Measurements from ENCODE around the gene SCARB2.

DNA sequence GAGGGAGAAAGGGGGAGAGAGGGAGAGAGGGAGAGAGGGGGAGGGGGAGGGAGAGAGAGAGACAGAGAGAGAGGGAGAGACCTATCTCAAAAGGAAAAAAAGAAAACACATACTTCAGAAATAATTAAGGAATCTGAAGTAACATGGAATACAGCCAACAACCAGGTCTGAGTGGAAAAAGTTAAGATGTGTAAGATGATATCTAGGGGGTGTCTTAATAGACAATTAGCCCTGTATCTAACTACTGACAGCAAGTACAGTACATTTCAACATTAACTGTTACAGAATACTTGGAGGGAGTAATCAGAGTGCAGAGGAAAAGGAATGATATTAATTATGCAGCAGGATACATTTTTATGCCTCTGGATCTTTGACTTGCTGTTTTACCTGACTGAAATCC is 87.8 kb downstream of the SCARB2 start:
- TF ChIP-seq POLR2AphosphoS5 (IDR thresholded peaks at IDR 0.05; ENCODE audit: low read depth, low read length) (no peak), FOXP2 (optimal IDR thresholded peaks at IDR 0.05; ENCODE audit: borderline replicate concordance, extremely low read depth, extremely low read length, insufficient read depth) (no peak), TAF1 (IDR thresholded peaks at IDR 0.05; ENCODE audit: borderline replicate concordance, insufficient read depth, low read length) (no peak), REST (IDR thresholded peaks at IDR 0.05; ENCODE audit: insufficient read depth in 1 of 2, low read depth in 2 of 2, low read length in 2 of 2) (no peak)

Data from PFSK-1 (cell line).